Liver (tissue), 3 donors: ENCODE data around the gene GOLT1B.

Source experiments
- CTCF ChIP-seq: fragments of 150-350 bp; IDR thresholded peaks from 2 replicates; pipeline ENCODE4 v1.5.1; 2017; ENCODE audit warnings: improper control_type of control experiment, low read depth, low read length; ENCODE audit not compliant: missing input control
- EGR1 ChIP-seq, 2 donors: IDR thresholded peaks; 2 replicates each; pipeline ENCODE4 v1.6.1; 2016 to 2018; ENCODE audit warnings: antibody characterized with exemption in 2 of 2, low read depth in 2 of 2
- GABPA ChIP-seq, 2 donors: IDR thresholded peaks in 1 of 2; conservative IDR thresholded peaks in 1 of 2; 2 replicates each; pipeline ENCODE4 v1.6.1; 2016; ENCODE audit warnings: antibody characterized with exemption in 2 of 2, mild to moderate bottlenecking in 1 of 2, moderate library complexity in 1 of 2
- RAD21 ChIP-seq, 2 donors: IDR thresholded peaks; 2 replicates each; pipeline ENCODE4 v1.6.1; 2016; ENCODE audit warnings: antibody characterized with exemption in 2 of 2, mild to moderate bottlenecking in 2 of 2
- REST ChIP-seq: IDR thresholded peaks from 2 replicates; pipeline ENCODE4 v1.6.1; 2016; ENCODE audit warnings: antibody characterized with exemption, mild to moderate bottlenecking
- TF ChIP-seq, protein P1 (sequence below): IDR thresholded peaks from 2 replicates; pipeline ENCODE4 v1.6.1; 2016; ENCODE audit warnings: antibody characterized with exemption
- donor health status: healthy.
- donor health status: healthy.

GRCh38 chr12:21472197-21472823 is 29.3 kb upstream of the GOLT1B start:
- TF ChIP-seq CTCF (no peak), REST (no peak), GABPA (IDR thresholded peaks at IDR 0.05 in 1 of 2, conservative IDR thresholded peaks at IDR 0.05 in 1 of 2) (no peak), RAD21 (IDR thresholded peaks at IDR 0.05) (no peak), EGR1 (IDR thresholded peaks at IDR 0.05; ENCODE audit: low read depth in 2 of 2) (no peak)
- TF ChIP-seq, protein P1, sequence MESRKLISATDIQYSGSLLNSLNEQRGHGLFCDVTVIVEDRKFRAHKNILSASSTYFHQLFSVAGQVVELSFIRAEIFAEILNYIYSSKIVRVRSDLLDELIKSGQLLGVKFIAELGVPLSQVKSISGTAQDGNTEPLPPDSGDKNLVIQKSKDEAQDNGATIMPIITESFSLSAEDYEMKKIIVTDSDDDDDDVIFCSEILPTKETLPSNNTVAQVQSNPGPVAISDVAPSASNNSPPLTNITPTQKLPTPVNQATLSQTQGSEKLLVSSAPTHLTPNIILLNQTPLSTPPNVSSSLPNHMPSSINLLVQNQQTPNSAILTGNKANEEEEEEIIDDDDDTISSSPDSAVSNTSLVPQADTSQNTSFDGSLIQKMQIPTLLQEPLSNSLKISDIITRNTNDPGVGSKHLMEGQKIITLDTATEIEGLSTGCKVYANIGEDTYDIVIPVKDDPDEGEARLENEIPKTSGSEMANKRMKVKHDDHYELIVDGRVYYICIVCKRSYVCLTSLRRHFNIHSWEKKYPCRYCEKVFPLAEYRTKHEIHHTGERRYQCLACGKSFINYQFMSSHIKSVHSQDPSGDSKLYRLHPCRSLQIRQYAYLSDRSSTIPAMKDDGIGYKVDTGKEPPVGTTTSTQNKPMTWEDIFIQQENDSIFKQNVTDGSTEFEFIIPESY = no peak
